Peyer's patch (tissue), 4 donors: ENCODE data around the gene CLUH.

Source experiments
- CTCF ChIP-seq, 6 experiments: fragments of 450-650 bp in 4 of 6; fragments of 200-600 bp in 2 of 6; sonication (generic) in 1 of 6; IDR thresholded peaks; one replicate each; pipeline ENCODE4 v1.5.1; 2017 to 2019; ENCODE audit warnings: antibody characterized with exemption in 6 of 6, mild to moderate bottlenecking in 3 of 6, moderate library complexity in 1 of 6
- POLR2A ChIP-seq, 2 donors: fragments of 450-650 bp; IDR thresholded peaks; one replicate each; pipeline ENCODE4 v1.5.1; 2017; ENCODE audit warnings: antibody characterized with exemption in 2 of 2, mild to moderate bottlenecking in 2 of 2, moderate library complexity in 2 of 2

GRCh38 chr17:2681650-2682049 is 29.9 kb downstream of the CLUH start:
- TF ChIP-seq CTCF (IDR thresholded peaks at IDR 0.05) (no peak), POLR2A (IDR thresholded peaks at IDR 0.05) (no peak)
